ENCODE results near the gene CCNL1.
"Not testable (repeated sequence)": the region's sequence is repeated elsewhere in the genome, so short reads cannot be mapped to it uniquely, and the experiment has no call there.

The CCNL1 gene

GRCh38 chr3:157167371-157168042, 7.6 kb upstream of the CCNL1 start:
- DNase-seq, result no peak

- no peak for DNase-seq
These were observed 6.6 kb upstream of the CCNL1 start for GRCh38 chr3:157166561-157166960.

- DNase-seq, result no peak
These were observed 6.2 kb upstream of the CCNL1 start for GRCh38 chr3:157166115-157166514.

- DNase-seq, result no peak
These were observed 3.4 kb upstream of the CCNL1 start for GRCh38 chr3:157163217-157163953.

- DNase-seq, result not testable (repeated sequence)
These were observed 2.7 kb upstream of the CCNL1 start for GRCh38 chr3:157162620-157163019.

- DNase-seq, result peak; percentile 83
These were observed 894 bp upstream of the CCNL1 start for GRCh38 chr3:157160658-157161424.

- peak; percentile 83 for DNase-seq
These were observed 748 bp downstream of the CCNL1 start for GRCh38 chr3:157159037-157159761.

- DNase-seq, result no peak
These were observed 2.1 kb downstream of the CCNL1 start for GRCh38 chr3:157157836-157158235.

- no peak for DNase-seq
These were observed 2.9 kb downstream of the CCNL1 start for GRCh38 chr3:157156837-157157635.

GRCh38 chr3:157155591-157155990, 4.4 kb downstream of the CCNL1 start:
- DNase-seq, result no peak

GRCh38 chr3:157154563-157155330, 5.2 kb downstream of the CCNL1 start:
- no peak for DNase-seq

- no peak for DNase-seq
These were observed 7.0 kb downstream of the CCNL1 start for GRCh38 chr3:157152930-157153329.

GRCh38 chr3:157152438-157152837, 7.5 kb downstream of the CCNL1 start:
- DNase-seq, result no peak

- DNase-seq, result no peak
These were observed 8.3 kb downstream of the CCNL1 start for GRCh38 chr3:157151627-157152026.

- no peak for DNase-seq
These were observed 8.8 kb downstream of the CCNL1 start for GRCh38 chr3:157151151-157151550.

- no peak for DNase-seq
These were observed 10.7 kb downstream of the CCNL1 start for GRCh38 chr3:157149136-157149696.

- no peak for DNase-seq
These were observed 11.6 kb downstream of the CCNL1 start for GRCh38 chr3:157148196-157148889.

- DNase-seq, result no peak
These were observed 12.7 kb downstream of the CCNL1 start for GRCh38 chr3:157147099-157147803.

GRCh38 chr3:157145606-157146322, 14.2 kb downstream of the CCNL1 start:
- no peak for DNase-seq
